HG03108 (cell line): ENCODE data around the gene UBC.

Experiments
- ATAC-seq: cut with Tn5 transposase; IDR thresholded peaks from one replicate; pipeline ENCODE4 v1.9.1; 2021; ENCODE audit warnings: moderate library complexity; ENCODE audit not compliant: unreplicated experiment

Gene UBC

DNA sequence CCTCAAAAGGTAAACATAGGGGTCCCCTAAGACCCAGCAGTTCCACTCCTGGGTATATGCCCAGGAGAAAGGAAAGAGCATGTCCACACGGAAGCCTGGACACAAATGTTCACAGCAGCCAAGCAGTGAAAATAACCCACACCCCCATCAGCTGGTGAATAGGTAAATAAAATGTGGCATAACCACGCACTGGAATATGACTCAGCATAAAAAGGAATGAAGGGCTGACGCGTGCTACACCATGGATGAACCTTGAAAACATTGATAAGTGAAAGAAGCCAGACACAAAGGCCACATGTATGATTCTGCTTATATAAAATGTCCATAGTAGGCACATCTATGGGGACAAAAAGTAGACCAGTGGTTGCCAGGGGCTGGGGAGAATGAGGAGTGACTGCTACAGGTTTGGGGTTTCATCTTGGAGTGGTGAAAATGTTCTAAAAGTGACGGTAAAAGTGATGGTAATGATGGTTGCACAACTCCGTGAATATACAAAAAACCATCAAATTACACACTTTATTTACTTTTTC, 47.0 kb downstream of the UBC start:
- ATAC-seq, result no peak

DNA sequence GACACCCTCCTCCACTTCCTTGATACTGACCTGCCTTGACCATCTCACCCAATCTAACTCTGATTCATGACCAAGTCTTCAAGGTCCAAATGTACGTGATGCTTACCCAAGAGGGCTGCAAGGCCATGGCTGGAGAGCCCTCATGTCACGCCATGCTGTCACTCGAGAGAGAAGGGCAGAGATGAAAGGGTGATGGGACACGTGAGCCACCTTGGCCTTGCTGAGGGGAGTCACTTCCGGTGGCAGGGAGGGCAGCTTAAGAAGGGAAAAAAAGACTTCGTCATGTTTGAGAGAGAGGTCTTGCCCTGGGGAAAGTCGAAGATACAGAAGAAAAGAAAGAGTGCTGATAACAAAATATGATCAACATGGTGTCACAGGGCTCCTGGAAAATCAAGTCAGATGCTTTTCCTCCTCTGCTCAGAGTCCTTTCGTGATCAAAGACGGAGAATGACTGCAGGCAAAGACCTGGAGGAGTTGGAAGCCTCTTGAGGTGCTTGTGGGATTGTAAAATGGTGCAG, 47.5 kb downstream of the UBC start:
- ATAC-seq, result no peak

DNA sequence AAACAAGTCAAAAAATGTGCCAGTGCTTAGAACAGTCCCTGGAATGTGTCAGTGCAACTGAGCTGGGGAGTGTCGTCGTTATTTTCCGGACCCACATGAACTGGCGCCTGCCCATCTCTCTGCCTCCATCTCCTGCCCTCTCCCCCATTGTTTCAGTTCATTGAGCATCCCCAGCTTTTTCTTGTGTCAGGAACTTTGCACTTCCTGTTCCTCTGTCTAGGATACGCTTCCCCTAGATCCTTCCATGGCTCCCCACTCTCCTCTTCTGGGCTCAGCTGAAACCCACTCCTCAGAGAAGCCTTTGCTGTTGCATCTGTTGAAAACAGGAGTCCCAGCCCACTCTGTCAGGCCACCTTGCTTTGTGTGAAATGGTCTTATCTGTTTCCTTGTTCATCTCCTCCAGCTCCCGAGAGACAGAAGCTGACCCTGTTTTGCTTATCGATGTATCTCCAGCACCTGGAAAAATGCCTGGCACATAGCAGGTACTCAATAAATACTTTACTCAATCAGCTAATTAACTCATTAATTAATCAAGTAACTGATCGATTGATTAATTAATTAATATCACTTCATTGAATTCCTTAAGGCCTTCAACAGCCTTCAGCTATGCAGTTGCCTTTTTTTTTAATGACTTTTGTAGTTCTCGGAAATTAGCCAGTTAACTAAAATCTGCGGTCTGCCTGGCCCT, 48.1 kb downstream of the UBC start:
- no peak for ATAC-seq

DNA sequence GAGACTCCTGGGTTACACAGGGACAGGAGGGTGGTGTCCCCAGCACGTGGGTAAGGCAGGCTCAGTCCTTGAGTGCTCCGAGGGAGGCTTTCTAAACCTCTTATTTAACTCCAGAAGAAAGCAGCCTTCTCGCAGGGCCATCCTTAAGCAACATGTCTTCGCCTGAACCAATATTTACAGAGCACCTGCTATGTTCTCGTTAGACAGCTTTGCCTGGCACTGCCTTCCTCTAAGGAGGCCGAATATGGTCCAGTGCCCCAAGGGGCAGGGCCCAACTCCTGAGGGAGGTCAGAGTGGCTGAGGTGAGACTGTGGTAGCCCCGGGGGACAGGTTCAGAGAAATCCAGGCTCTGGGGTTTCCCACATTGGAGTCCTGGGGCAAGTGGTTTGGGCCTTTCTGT, 48.7 kb downstream of the UBC start:
- ATAC-seq, result no peak

DNA sequence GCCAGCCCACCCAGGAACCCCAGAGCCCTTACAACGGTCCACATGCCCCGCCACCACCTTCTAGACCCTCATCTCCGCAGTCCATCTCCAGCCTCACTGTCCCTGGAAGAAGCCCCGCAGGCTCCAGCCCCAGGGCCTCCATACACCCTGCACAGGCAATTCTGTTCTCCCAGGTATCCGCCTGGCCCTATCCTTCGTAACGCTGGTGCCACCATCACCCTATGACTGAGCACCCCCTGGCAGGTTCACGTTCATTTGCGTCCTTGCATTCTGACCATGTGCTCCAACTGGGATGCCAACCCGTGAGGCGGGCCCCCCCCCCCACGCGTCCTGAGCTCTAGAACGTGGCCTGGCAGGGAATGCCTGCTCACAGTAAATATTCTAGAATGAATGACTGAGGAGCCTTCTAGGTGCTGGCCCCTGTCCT, 50.1 kb downstream of the UBC start:
- ATAC-seq, result no peak

DNA sequence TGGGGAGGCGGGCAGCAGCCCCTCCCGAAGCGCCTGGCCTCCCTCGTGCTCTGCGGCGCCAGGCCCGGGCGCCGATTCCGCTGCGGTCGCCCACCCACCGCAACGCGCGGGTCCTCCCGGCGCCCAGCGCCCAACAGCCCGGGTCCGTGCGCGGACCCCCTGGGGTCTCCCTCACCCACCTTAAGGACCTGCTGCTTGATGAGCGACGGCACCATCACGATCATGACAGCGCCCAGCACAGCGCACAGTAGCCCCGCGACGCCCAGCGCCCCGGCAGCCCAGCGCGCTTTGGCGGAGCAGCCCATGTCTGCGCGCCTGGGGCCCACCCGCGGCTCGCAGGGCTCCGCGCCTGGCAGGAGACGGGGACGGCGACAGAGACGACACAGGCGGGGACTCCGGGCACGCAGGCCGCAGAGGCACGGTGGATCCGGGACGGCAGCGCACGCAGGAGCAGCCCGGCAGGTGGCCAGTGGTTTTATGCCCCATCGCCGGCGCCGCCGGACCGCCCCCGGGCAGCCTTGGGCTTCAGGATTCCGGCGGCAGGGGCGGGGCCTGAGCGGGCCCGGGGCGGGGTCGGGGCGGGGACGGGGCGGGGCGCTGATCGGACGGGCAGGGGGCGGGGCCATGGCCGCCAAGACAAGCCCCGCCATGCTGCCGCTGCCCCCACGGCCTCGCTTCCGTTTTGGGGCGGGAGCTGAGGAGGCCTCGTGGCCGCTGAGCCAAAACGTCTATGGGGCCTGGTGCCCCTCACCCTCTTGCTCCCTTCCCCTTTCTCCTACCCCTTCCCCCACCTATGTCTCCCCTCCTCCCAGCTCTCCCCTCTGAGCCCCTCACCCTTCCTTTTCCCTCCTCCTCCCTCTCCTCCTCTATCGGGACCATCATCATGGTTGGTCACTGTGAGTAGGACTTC, 50.8 kb downstream of the UBC start, which contains the start of gene SCARB1:
SCARB1 (minus strand) TSS at position 449 of the 910 bp plus-strand sequence; CDS start at position 305, 144 bp downstream.
- peak; percentile 65 for ATAC-seq

DNA sequence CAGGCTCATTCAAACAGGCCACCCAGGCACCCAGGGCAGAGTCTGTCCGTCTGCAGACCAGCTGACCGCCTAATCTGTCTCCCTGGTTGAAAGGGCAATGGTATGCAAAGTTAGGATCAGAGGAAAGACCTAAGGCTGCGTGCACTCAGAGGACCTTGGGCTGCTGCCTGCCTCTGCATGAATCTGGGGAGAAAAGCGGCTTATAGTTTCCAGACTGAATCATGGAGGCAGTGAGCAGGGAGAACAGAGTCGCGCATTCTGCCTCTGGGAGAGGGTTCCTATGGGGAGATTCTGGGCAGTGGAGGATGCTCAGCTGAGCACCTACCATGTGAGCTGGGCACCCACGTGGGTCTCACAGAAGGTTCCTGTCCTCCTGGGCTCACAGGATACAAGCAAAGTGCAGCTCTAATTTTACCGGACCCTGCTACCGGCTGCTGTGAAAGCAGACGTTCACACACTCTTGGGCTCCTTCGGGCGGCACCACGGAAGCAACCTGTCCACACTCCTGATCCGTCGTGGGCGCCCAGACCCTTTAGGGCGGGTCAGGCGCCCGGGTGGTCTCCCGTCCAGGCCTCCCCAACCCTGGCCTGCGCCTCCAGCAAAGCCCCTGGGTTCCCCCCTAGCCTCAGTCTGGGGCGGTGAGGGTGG, 51.6 kb downstream of the UBC start:
- ATAC-seq, result peak; percentile 17

DNA sequence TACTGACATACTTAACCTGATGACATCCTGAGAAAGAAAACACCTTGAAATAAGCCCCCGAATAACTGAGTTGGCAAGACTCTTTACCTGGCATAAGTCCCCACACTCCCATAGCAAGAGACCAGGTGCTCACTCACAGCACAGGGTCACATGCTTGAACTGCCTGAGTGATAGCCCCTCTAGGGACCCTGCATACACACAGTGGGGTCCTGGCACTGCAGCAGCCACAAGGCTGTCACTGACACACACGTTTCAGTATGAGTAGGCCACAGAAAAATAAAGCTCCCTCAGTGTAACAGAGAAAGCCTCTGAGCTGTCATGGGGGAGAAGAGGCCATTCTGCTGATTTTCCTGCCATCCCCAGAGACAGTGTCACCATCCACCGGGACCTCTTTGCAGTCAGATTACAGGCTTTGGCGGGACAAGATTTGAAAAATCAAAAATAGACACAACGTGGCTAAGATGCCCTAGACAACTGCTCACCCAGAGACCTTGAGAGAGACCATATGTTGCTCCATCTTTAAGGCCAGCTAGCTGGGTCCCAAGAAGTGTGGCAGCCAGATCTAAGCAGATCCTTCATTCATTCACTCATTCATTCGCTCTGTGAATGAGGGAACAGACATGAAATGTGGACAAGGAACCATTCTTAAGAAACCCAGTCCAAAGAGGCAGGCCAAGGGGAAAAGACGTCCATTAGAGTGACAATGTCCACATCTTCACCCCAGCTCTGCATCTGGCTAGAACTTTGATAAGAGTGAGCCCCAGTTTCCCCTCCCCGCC, 52.4 kb downstream of the UBC start:
- ATAC-seq, result no peak
